Panc1 (cell line): ENCODE measurements around the gene PLET1.

Experiments used
- CTCF ChIP-seq: fragments of 450-650 bp; IDR thresholded peaks from 2 replicates; pipeline ENCODE4 v1.5.1; 2017; ENCODE audit warnings: mild to moderate bottlenecking
- TCF7L2 ChIP-seq: IDR thresholded peaks from 2 replicates; pipeline ENCODE4 v1.6.1; 2011; ENCODE audit warnings: mild to moderate bottlenecking, low read depth, low read length, inconsistent platforms

GRCh38 chr11:112212290-112212689 is 48.4 kb downstream of the PLET1 start:
- no peak for TF ChIP-seq CTCF
- TF ChIP-seq TCF7L2: no peak
